NK-92 (cell line): ENCODE results near the gene ELMO3.

ENCODE experiments used
- DNase-seq: peaks from one replicate; lab custom pipeline; 2025; ENCODE audit not compliant: unreplicated experiment; lab: John Stamatoyannopoulos, UW

Gene ELMO3

DNA sequence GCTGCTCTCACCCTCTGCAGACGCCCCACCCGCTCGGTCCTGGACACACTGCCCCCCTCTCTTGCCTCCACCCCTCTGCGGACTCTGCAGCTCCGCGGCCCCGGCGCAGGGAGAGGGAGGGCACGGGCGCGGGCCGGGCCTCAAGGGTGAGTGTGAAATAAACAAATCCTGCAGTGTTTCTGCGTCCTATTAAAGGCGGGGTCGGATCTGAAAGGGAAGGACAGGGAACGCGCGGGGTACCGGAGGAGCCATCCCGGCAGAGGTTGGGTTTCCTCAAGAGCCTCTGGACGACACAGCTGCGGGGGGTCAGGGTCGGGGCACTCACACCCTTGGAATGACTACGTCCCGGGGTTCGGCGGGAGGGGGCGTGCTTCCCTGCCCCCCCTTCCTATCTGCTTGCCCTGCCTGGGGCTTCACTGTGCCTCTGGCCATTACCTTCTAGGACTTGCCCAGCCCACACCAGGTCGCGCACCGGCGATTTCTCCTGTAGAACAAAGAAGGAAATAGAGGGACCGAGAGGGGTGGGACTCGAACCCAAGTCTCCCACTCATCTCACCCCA is 34.9 kb upstream of the ELMO3 start:
- no peak for DNase-seq

- DNase-seq: no peak
Measured at GRCh38 chr16:67164599-67165061, 34.3 kb upstream of the ELMO3 start, which contains the start of gene HSF4. TSS of gene HSF4 (plus strand) at chr16:67164745. CDS start at chr16:67164812, 67 bp downstream.

DNA sequence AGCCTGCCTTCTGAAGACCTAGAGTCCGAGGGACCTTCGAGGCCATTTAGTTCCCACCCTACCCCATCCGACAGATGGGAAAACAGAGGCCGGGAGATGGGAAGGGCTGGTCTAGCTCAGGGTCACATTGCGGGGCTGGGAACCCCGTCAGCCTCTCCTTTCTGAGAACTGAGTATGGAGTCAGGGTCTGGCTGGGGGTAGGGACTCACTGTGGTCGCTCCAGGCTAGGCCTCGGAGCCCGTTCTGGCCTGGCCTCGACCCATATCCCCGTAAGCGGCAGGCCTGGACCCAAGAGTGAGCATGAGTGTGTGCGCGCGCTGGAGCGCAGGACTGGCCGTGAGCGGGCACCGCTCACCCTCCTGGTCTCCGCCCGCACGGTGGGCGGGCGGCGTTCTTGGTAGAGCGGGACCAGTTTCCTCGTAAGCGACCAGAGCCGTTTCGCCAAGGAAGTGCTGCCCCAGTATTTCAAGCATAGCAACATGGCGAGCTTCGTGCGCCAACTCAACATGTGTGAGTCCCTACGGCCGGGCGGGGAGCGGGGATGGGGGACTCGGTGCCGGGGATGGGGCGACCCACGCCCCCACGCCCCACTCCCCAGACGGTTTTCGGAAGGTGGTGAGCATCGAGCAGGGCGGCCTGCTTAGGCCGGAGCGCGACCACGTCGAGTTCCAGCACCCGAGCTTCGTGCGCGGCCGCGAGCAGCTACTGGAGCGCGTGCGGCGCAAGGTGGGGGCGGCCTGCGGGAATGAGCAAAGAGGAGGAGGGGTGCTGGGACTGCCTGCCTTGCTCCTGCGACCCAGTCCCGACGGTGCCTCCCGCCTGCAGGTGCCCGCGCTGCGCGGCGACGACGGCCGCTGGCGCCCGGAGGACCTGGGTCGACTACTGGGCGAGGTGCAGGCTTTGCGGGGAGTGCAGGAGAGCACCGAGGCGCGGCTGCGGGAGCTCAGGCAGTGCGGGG is 33.5 kb upstream of the ELMO3 start:
- no peak for DNase-seq

GRCh38 chr16:67166110-67166547 is 32.8 kb upstream of the ELMO3 start:
- no peak for DNase-seq

DNA sequence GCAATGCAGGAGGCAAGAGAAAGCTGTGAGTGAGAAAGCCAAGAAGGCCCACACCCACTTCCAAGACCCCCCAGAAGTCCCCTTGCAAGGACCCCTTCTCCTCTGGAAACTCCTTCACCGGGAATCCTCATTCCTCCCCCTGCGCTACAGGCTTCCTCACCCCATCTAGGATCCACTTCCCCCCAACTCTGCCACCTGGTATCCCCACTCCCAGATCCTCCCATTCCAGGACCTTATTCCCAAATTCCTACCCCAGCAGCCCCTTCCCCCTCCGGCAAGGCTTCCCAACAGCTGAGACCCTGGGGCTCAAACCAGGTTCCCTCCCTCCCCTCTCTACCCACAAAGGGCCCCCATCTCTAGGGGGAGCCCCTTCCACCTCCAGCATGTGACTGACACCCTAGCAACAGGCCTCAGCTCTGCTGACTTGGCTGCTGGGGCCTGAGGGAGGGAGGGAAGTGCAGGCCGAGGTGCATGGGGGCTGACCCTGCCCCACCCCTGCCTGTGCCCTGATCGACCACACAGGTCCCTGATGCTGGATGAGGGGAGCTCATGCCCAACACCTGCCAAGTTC is 32.2 kb upstream of the ELMO3 start:
- DNase-seq: no peak

DNA sequence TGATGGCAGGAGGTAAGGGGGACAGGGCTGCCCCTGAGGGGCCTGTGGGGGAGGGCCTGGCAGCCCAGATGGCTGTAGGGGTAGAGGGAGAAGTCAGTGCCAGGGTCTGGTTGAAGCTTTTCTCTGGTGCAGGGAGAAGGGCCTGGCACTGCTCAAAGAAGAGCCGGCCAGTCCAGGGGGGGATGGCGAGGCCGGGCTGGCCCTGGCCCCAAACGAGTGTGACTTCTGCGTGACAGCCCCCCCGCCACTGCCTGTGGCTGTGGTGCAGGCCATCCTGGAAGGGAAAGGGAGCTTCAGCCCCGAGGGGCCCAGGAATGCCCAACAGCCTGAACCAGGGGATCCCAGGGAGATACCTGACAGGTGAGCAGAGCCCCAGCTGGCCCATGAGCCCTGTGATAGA is 31.3 kb upstream of the ELMO3 start:
- no peak for DNase-seq

- DNase-seq: no peak
Measured at GRCh38 chr16:67169011-67169451, 29.9 kb upstream of the ELMO3 start.

DNA sequence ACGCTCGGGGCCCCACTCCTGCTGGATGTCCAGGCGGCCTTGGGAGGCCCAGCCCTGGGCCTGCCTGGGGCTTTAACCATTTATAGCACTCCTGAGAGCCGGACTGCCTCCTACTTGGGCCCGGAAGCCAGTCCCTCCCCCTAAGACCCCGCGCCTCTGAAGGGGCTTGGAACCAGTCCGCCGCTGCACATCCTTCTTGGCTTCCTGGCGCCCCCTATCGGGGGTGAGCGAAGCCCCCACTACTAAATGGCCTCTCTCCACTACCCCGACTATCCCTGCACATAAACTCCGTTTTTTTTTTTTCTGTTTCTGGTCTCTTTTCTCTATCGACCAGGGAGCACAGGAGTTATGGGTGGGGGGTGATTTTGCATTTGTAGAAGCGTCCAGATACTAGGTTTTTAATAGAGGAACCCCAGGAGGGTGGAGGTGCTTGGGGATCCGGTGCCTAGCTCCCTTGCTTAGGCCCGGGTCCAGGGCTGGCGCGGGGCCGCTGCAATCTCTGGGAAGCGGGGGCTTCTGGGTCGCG is 29.2 kb upstream of the ELMO3 start:
- no peak for DNase-seq

DNA sequence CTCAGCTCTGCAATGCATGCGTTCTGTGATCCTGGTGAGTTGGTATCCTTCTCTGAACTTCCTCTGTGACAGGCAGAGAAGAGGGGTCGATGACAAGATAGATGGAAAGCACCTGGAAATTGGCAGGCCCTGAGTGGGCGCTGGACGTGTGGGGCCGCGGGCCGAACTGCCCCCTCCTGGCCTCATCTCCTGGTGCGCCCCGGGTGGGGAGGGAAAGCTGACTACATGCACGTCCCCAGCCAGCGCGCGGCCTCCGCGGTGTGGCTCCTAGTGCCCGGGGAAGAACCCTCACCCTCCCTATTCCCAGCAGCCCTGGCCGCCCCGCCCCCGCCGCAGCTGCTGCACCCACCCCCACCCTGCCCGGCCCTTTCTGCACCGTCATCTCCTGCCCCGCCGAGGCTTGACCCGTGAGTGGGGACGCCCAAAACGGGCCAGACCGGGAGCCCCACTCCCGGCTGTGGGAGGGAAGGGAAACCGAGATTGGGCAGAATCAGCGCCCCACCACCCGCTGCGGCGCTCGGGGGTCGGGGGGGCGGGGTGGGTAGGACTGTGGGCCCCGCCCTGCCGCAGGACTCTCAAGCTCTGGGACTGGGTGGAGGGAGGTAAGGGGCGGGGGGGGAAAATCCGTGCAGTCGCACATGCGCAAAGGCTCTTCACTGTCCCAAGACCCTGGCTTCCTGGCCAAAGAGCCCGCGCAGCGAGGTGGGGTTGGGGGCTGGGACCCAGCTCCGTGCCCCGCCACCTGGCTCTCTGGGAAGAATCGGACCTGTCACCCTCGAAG is 28.6 kb upstream of the ELMO3 start, which contains the start of gene NOL3:
Gene NOL3 (plus strand): TSS at position 371 of the 781 bp plus-strand sequence.
- DNase-seq: no peak

- no peak for DNase-seq
Measured at GRCh38 chr16:67170949-67171649, 27.8 kb upstream of the ELMO3 start.

DNA sequence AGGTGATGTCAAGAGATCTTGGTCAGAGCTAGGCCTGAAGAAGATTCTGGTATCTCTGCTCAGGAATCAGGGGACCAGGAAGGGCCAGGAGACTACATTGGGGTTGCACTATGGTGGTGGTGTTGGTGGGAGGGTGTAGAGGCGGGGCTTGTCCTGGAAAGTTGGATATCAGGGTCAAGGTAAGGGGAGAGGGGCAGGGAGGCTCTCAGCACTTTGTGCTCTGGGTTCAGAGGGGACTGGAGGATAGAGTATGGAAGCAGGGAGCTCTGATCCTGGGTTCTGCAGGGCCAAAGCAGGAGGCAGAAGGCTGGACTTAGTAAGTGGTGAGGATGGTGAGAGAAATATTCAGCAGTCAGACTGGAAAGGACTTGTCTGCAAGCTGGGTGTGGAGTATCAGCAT is 25.6 kb upstream of the ELMO3 start:
- no peak for DNase-seq

DNA sequence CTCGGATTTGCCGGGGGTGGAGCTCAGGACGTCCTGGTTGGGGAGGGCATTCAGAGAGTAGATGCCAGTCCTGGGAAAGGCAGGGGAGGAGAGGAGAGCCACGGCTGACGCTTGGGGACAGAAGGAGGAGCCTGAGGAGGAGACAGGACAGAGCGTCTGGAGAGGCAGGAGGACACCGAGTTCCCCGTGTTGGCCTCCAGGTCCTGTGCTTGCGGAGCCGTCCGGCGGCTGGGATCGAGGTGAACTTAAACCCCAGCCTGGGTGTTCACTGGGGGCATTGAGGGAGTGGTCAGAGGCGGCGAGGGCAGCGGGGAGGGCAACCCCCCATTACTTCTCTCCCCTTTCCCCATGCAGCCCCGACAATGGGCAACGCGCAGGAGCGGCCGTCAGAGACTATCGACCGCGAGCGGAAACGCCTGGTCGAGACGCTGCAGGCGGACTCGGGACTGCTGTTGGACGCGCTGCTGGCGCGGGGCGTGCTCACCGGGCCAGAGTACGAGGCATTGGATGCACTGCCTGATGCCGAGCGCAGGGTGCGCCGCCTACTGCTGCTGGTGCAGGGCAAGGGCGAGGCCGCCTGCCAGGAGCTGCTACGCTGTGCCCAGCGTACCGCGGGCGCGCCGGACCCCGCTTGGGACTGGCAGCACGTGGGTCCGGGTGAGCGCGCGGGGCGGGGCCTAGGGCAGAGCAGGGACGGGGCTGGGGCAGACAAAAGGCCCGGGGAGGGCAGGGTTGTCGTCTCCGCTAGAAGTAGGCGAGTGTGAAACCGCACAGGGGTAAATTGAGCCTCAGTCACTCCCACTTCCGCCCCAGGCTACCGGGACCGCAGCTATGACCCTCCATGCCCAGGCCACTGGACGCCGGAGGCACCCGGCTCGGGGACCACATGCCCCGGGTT is 24.9 kb upstream of the ELMO3 start:
- DNase-seq: no peak

DNA sequence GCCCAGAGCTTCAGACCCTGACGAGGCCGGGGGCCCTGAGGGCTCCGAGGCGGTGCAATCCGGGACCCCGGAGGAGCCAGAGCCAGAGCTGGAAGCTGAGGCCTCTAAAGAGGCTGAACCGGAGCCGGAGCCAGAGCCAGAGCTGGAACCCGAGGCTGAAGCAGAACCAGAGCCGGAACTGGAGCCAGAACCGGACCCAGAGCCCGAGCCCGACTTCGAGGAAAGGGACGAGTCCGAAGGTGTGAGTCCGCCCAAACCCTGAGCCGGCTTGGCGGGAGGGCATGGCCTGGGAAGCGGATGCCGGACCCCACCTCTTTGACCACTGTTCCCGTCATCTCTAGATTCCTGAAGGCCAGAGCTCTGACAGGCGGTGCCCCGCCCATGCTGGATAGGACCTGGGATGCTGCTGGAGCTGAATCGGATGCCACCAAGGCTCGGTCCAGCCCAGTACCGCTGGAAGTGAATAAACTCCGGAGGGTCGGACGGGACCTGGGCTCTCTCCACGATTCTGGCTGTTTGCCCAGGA is 24.2 kb upstream of the ELMO3 start:
- DNase-seq: no peak

DNA sequence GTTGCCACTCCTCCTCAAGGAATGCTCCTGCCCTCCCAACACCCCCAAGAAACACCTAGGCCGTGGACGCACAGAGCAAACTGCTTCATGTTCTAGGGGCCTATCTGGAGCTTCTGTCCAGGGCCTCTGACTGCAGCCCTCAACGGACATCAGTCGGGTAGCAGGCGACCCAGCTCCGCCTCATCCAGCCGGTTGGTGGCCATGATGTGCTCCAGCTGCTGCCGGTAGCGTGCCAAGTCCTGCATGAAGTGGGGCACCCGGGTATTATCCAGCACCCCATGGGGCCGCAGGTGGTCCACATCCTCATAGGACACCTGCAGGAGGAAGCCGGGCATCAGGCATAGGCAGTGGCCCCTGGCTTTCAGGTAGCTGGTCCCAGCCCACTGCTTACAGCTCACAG is 22.3 kb upstream of the ELMO3 start:
- no peak for DNase-seq

DNA sequence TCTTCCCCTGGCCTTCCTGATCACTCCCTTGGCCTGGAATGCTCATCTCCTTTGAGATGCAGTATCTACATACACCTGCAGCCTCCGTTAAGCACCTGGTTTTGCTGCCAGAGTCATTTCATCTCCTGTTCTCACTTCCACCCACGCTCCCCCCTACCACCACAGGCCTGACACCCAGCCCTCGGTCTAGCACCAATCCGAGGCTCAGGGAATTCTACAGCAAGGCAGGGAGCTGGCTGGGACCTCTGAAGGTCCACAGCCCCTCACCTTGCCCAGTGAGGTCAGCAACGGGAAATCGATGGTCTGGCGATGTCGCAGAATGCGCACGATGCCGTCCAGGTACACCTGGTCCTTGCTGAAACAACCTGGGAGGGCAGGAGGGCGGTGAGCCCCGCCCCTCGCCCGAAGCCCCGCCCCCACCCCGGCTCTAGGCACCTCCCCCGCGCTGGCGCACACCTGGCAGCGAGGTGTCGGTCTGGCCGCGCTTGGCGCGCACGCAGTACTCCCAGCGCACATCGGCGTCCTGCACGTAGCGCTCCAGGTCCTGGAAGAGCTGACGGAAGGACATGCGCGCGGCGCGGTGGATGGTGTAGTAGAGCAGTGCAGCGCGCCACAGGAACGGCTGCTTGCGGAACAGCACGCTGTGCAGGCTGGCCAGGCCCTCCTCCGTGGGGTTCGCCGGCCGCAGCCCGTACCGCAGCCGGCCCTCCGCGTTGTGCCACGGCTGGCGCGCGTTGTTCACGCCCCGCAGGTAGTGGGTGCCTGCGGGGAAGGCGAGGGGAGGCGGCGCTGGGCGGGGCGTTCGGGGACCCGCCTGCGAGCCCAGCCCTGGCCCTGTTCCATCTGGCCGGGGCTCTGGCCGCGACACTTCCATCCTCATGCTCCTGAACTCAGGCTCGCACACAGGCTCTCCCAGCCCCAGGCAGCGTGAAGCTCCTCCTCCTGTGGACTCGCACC is 20.9 kb upstream of the ELMO3 start:
- DNase-seq: no peak

DNA sequence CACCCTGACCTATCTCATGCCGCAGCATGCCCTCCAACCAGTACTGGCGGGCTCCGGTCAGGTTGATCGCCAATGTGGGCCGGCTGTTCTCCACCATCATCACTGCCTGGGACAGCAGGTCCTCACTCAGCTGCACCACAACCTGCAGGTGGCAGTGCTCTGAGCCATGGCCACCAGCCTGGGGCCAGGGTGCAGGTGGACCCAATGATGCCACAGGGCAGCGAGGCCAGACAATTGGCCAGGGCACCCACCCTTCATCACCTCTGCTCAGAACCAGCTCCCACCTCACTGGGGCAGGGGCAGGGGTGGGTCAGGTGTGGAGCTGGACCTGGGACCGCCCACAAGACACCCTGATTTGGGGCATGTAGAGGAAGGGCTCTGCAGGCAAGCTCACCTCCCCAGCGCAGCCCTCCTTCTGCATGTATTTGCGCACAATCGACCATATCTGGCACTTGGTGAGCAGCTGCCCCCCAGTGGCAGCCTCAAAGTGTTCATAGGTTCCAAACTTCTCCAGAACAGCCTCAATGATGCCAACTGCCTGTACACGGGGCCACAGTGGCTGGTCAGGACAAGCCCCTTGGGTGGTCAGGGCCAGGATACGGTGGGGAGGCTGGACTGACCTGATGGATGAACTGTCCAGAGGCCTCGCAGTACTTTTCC is 19.4 kb upstream of the ELMO3 start:
- DNase-seq: no peak

- DNase-seq: no peak
Measured at GRCh38 chr16:67180166-67180565, 18.8 kb upstream of the ELMO3 start.
